Stimulated activated memory B cell treated with anti-CD40 and anti-IgM and Interleukin-4, amounts not matched to agents 10 μg/mL and 1 μg/mL and 100 μg/mL, for 72 hours (primary cell): ENCODE data around the gene B3GNT3.

Experiments
- ATAC-seq: fragments of 150-1000 bp; cut with Tn5 transposase; 2 replicates; pipeline ENCODE4 v1.10.0; 2021
- H3K27ac Mint-ChIP-seq: one replicate; pipeline ENCODE4 v1.8.0; 2022; ENCODE audit warnings: mild to moderate bottlenecking, mixed read lengths
- H3K27me3 Mint-ChIP-seq: one replicate; pipeline ENCODE4 v1.8.0; 2022; ENCODE audit warnings: mixed read lengths
- H3K36me3 Mint-ChIP-seq: one replicate; pipeline ENCODE4 v1.8.0; 2022; ENCODE audit warnings: mixed read lengths
- H3K4me1 Mint-ChIP-seq: one replicate; pipeline ENCODE4 v1.8.0; 2022; ENCODE audit warnings: mixed read lengths
- H3K4me3 Mint-ChIP-seq: one replicate; pipeline ENCODE4 v1.8.0; 2022; ENCODE audit warnings: mild to moderate bottlenecking, moderate library complexity, mixed read lengths
- H3K9me3 Mint-ChIP-seq: one replicate; pipeline ENCODE4 v1.8.0; 2022; ENCODE audit warnings: mixed read lengths

The B3GNT3 gene

GRCh38 chr19:17847538-17848366, 52.8 kb downstream of the B3GNT3 start, which contains the start of gene JAK3:
JAK3 (minus strand) TSS chr19:17847982; CDS start chr19:17844417, 3,565 bp downstream.
- no peaks in the 10 kb centered on the region for H3K27me3 Mint-ChIP-seq
- peaks cover 22% of the 10 kb centered on the region for H3K36me3 Mint-ChIP-seq

GRCh38 chr19:17848595-17849292, 53.8 kb downstream of the B3GNT3 start:
- Mint-ChIP-seq H3K4me3 (peak overlapping the region; percentile 98), H3K27ac (peak overlapping the region; percentile 95), H3K36me3 (peaks cover 12% of the 10 kb centered on the region), H3K4me1 (peaks cover 71% of the 10 kb centered on the region), H3K9me3 (no peaks in the 10 kb centered on the region), H3K27me3 (no peaks in the 10 kb centered on the region)
- ATAC-seq: no peak

More at GRCh38 chr19:17847538-17848366, 52.8 kb downstream of the B3GNT3 start, which contains the start of gene JAK3:
- ATAC-seq: peak; percentile 93
- peak within 1 kb of the TSS; percentile 98 for H3K4me3 Mint-ChIP-seq
- peak within 1 kb of the TSS; percentile 95 for H3K27ac Mint-ChIP-seq
- H3K4me1 Mint-ChIP-seq: peaks cover 74% of the 10 kb centered on the region
- no peaks in the 10 kb centered on the region for H3K9me3 Mint-ChIP-seq

- H3K4me3 Mint-ChIP-seq: no peak overlapping the region
- no peak for ATAC-seq
- H3K27me3 Mint-ChIP-seq: no peaks in the 10 kb centered on the region
- no peaks in the 10 kb centered on the region for H3K36me3 Mint-ChIP-seq
- no peaks in the 10 kb centered on the region for H3K9me3 Mint-ChIP-seq
- no peak overlapping the region for H3K27ac Mint-ChIP-seq
- peaks cover 38% of the 10 kb centered on the region for H3K4me1 Mint-ChIP-seq
These were observed 59.1 kb downstream of the B3GNT3 start for GRCh38 chr19:17854061-17854460.

- Mint-ChIP-seq H3K9me3 (no peaks in the 10 kb centered on the region), H3K4me1 (peaks cover 28% of the 10 kb centered on the region), H3K4me3 (no peak overlapping the region), H3K27ac (peak overlapping the region; percentile 36), H3K36me3 (peaks cover 8% of the 10 kb centered on the region), H3K27me3 (no peaks in the 10 kb centered on the region)
- ATAC-seq: peak; percentile 56
These were observed 60.6 kb downstream of the B3GNT3 start for GRCh38 chr19:17855280-17856152.

- H3K27me3 Mint-ChIP-seq: no peaks in the 10 kb centered on the region
- peak within 1 kb of the TSS; percentile 90 for H3K27ac Mint-ChIP-seq
- H3K4me1 Mint-ChIP-seq: peaks cover 55% of the 10 kb centered on the region
- peak; percentile 98 for ATAC-seq
- H3K4me3 Mint-ChIP-seq: peak within 1 kb of the TSS; percentile 92
- no peaks in the 10 kb centered on the region for H3K9me3 Mint-ChIP-seq
- H3K36me3 Mint-ChIP-seq: peaks cover 48% of the 10 kb centered on the region
These were observed 64.8 kb downstream of the B3GNT3 start, which contains the start of gene RPL18A for GRCh38 chr19:17859533-17860330. RPL18A (plus strand) TSS chr19:17859910; CDS start chr19:17859957, 47 bp downstream.

GRCh38 chr19:17860331-17860992, 65.5 kb downstream of the B3GNT3 start:
- no peaks in the 10 kb centered on the region for H3K27me3 Mint-ChIP-seq
- no peaks in the 10 kb centered on the region for H3K9me3 Mint-ChIP-seq
- peak overlapping the region; percentile 90 for H3K27ac Mint-ChIP-seq
- no peak for ATAC-seq
- peak overlapping the region; percentile 92 for H3K4me3 Mint-ChIP-seq
- H3K36me3 Mint-ChIP-seq: peaks cover 50% of the 10 kb centered on the region
- peaks cover 57% of the 10 kb centered on the region for H3K4me1 Mint-ChIP-seq

GRCh38 chr19:17860993-17861360, 66.0 kb downstream of the B3GNT3 start:
- H3K4me1 Mint-ChIP-seq: peaks cover 57% of the 10 kb centered on the region

GRCh38 chr19:17861542-17862402, 66.8 kb downstream of the B3GNT3 start:
- Mint-ChIP-seq H3K4me1 (peaks cover 60% of the 10 kb centered on the region), H3K4me3 (peak overlapping the region; percentile 92), H3K27me3 (no peaks in the 10 kb centered on the region), H3K27ac (peak overlapping the region; percentile 90), H3K9me3 (no peaks in the 10 kb centered on the region), H3K36me3 (peaks cover 50% of the 10 kb centered on the region)
- ATAC-seq: no peak

More at GRCh38 chr19:17860993-17861360, 66.0 kb downstream of the B3GNT3 start:
- Mint-ChIP-seq H3K27ac (peak overlapping the region; percentile 90), H3K4me3 (peak overlapping the region; percentile 92), H3K9me3 (no peaks in the 10 kb centered on the region), H3K27me3 (no peaks in the 10 kb centered on the region), H3K36me3 (peaks cover 50% of the 10 kb centered on the region)
- ATAC-seq: no peak

- peak overlapping the region; percentile 90 for H3K27ac Mint-ChIP-seq
- no peaks in the 10 kb centered on the region for H3K27me3 Mint-ChIP-seq
- peaks cover 50% of the 10 kb centered on the region for H3K36me3 Mint-ChIP-seq
- H3K4me3 Mint-ChIP-seq: peak overlapping the region; percentile 92
- H3K9me3 Mint-ChIP-seq: no peaks in the 10 kb centered on the region
- H3K4me1 Mint-ChIP-seq: peaks cover 60% of the 10 kb centered on the region
- no peak for ATAC-seq
These were observed 68.0 kb downstream of the B3GNT3 start for GRCh38 chr19:17862711-17863519.
